Stimulated activated CD8-positive, alpha-beta memory T cell treated with anti-CD3 and anti-CD28 coated beads, Interleukin-4, amount 100 ng/mL, for 1 hour (primary cell): ENCODE results near the gene PTBP3.
"Not testable (repeated sequence)": the region's sequence is repeated elsewhere in the genome, so short reads cannot be mapped to it uniquely, and the experiment has no call there.

Experiments used
- DNase-seq, 2 donors: peaks; one replicate each; pipeline ENCODE4 v3.0.0-alpha.2; 2020; ENCODE audit warnings: low read depth in 2 of 2, low spot score in 1 of 2

Gene PTBP3

GRCh38 chr9:112325127-112325526 lies 8.3 kb downstream of the PTBP3 start:
- DNase-seq, result no peak

DNA sequence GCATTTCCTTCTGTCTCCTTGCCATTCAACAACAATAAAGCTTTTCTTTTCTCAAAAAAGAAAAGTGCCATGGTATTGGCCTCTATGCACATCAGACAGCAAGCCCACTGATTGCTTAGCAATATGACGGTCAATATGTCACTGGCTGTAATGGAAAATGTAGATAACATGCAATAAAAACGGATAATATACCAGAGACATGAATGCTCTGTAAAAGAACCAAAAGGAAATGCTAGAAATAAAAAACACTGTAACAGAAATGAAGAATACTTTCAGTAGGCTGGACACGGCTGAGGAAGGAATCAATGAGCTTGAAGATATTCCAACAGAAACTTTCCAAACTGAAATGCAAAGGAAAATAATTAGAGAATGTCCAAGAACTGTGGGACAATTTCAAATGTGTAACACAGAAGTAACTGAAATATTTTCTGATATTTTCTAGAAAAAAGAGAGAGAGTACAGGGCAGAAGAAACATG lies 10.0 kb downstream of the PTBP3 start:
- DNase-seq, result no peak

DNA sequence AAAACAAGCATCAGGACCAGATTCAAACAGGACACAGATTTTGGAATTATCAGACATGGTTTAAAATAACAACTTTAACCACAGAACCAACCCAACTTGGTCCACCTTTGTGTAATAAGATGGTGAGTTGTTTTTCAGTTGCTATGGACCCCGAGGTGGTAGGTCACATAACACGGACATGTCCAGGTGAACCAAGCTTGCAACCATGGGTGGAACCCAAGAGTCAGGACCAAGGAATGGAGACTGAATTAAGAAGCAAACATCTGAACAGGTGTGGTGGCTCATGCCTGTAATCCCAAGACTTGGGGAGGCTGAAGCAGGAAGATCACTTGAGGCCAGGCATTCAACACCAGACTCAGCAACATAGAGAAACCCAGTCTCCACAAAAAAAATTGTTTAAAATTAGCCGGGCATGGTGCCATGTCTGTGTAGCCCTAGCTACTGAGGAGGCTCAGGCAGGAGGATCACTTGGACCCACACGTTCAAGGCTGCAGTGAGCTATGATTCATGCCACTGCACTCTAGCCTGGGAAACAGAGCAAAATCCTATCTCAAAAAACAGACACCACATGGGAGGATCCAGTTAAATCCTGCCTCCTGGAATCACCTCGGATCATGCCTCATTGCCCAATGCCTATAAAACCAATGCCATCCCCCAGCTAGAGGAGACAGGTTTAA lies 10.6 kb downstream of the PTBP3 start:
- no peak for DNase-seq

DNA sequence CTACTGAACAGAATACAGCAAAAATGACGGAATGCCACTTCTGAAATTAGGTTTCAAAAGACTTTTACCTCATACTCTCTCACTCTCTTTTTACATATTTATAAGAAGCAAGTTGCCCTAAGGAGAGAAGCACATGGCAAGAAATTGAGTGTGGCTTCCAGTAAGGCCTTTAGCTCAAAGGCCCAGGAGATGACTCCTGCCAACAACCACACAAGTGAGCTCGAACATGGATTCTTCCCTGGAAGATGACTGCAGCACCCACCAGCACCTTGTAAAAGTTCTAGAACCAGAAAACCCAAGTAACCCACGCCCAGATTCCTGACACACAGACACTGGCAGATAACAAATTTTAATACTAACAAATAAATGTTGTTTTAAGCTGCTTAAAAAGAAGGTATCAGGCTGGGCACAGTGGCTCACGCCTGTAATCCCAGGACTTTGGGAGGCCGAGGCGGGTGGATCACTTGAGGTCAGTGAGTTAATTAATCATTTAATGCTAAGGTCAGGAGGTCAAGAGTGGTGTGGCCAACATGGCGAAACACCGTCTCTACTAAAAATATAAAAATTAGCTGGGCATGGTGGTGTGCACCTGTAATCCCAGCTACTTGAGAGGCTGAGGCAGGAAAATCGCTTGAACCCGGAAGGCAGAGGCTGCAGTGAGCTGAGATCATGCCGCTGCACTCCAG lies 17.0 kb downstream of the PTBP3 start:
- no peak for DNase-seq

GRCh38 chr9:112315331-112316257 lies 17.8 kb downstream of the PTBP3 start:
- no peak for DNase-seq

DNA sequence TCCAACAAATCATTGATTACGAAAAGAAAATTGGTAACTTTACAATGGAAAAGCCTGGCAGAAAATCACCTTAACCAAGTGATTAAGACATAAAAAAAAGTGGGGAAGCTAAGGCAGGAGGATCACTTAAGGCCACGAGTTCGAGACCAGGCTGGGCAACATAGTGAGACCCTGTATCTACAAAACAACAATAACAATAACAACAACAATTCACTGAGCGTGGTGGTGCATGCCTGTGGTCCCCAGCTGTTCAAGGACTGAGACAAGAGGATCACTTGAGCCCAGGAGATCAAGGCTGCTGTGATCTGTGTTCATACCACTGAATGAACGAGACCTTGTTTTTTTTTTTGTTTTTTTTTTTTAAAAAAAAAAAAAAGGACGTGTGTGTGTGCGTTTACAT lies 21.3 kb downstream of the PTBP3 start:
- DNase-seq, result no peak

- DNase-seq, result no peak
These were observed 21.9 kb downstream of the PTBP3 start for GRCh38 chr9:112311497-112311896.

GRCh38 chr9:112310826-112311225 lies 22.6 kb downstream of the PTBP3 start:
- DNase-seq, result no peak

DNA sequence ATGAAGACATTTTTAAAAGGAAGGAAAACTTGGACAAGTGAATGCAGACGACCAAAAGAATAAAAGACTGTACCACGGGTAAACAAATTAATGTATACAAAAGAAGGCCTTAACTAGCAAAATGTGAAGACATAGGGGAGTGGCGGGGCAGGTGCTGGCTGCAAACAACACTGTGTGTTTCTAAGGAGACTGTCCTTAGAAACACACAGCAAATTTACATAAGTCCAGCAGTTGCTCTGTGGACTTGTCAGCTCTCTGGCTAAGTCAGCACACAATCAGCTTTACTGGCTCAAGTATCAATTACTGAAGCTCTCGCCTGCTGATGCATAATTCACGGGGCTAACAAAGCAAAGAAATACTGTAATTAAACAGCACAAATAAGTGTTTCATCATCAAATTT lies 24.8 kb downstream of the PTBP3 start:
- no peak for DNase-seq

DNA sequence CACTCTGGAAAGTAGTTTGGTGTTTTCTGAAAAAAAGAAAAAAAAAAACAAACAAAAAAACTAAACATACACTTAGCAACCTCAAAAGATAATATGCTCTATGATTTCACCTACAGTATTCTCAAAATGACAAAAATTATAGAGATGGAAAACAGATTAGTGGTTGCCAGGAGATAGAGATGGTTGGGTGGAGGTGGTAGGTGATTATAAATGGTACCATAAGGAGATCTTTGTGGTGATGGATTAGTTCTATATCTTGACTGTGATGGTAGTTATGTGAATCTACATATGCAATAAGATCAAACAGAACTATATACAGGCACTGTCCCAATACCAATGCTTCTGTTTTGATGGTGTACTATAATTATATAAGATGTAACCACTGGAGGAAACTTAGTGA lies 32.0 kb downstream of the PTBP3 start:
- DNase-seq, result no peak

DNA sequence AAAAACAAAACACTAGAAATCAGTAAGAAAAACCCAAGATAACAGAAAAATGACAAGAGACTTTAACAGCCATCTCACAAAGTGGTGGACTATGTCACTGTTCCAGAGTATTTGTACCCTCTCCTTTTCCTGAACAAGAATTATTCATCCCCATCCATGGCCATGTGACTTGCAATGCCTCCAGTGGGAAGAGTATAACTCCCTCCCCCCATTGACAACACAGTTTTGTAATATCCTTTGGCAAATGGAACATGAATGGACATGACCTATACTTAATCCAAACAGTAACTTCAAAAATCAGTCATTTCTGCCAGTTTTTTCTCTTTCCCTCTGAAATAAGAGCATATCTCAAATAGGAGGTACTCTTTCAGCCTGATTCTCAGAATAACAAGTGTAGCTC lies 33.9 kb downstream of the PTBP3 start:
- DNase-seq, result no peak

DNA sequence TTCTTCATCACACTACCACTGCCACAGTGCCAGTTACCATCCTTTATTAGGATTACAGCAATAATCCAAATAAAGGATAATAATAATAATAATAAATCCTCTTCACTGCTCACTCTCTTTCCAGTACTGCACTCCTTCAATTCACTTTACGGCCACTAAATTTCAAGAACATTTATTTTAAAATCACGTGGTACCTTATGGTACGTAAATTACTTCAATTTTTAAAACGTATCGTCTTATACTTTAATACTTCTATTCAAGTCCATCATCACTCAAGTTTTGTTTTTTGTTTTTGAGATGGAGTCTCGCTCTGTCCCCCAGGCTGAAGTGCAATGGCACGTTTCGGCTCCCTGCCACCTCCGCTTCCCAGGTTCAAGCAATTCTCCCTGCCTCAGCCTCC lies 36.5 kb downstream of the PTBP3 start:
- DNase-seq, result no peak

DNA sequence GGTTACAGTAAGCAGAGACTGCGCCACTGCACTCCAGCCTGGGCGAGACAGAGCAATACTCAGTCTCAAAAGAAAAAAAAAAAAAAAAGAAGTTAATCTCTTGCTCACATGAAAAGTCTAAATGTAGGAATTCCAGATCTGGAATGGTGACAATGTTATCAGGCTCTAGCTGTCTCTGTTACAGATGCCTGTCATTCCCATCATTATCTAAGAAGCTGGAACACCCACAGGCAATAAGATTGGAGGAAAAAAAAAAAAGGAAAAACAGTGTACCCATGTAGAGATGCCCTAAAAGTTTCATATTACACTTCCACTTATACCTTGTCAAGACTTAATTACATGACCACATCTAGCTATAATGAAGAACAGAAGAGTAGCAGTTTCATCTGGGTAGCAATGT lies 38.2 kb downstream of the PTBP3 start:
- DNase-seq, result no peak

GRCh38 chr9:112288029-112288428 lies 45.4 kb downstream of the PTBP3 start:
- no peak for DNase-seq

GRCh38 chr9:112286926-112287325 lies 46.5 kb downstream of the PTBP3 start:
- no peak for DNase-seq

- no peak for DNase-seq
These were observed 48.4 kb downstream of the PTBP3 start for GRCh38 chr9:112285056-112285455.

GRCh38 chr9:112283582-112284253 lies 49.7 kb downstream of the PTBP3 start:
- DNase-seq, result no peak

- not testable (repeated sequence) for DNase-seq
These were observed 50.6 kb downstream of the PTBP3 start for GRCh38 chr9:112282841-112283240.

- DNase-seq, result no peak
These were observed 52.5 kb downstream of the PTBP3 start for GRCh38 chr9:112280904-112281303.

DNA sequence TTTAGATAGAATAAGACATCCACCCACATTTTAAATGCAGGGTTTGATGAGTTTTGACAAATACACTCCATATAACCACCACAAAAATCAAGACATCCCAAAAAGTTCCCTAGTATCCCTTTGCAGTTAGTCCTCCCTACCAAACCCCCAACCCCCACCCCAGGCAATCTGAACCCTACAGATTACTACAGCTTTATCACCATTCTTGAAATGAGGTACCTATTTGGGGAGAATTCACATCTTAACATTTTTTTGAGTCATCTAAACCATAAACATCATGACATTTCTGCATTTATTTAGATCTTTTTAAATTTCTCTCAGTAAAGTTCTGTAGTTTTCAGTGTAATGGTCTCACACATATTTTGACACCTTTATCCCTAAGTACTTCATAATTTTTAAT lies 53.9 kb downstream of the PTBP3 start:
- DNase-seq, result no peak

DNA sequence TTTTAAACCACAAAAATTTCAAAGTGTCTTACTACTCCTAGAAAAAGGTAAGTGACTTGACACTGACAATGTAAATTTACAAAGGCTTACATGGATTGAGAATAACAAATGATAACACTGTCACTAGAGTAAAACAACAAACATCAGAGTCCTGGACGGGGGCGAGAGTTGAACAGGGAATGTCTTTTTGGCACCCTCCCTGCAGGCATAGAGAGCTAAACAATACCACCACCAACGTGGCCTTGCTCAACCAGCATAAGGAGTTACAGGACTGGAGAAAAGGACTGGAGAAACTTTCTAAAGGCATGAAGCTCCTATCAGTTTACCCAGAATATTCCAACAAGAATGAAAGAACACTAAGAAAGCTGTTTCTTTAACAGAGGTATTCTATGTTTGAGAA lies 55.3 kb downstream of the PTBP3 start:
- DNase-seq, result no peak
